OCI-LY3 (cell line): Measurements from ENCODE around the gene IMPACT.

Experiments
- EZH2phosphoT487 ChIP-seq: fragments of 200-600 bp; shearing (Covaris generic); IDR thresholded peaks from 2 replicates; pipeline ENCODE4 v1.6.1; 2018; ENCODE audit warnings: antibody characterized with exemption, mixed run types, low read depth
- TF ChIP-seq, protein P1 (sequence below): fragments of 200-600, 300-600 bp; sonication (generic); IDR thresholded peaks from 2 replicates; pipeline ENCODE4 v1.5.1; 2014; ENCODE audit warnings: antibody characterized with exemption, low read length, low read depth

DNA sequence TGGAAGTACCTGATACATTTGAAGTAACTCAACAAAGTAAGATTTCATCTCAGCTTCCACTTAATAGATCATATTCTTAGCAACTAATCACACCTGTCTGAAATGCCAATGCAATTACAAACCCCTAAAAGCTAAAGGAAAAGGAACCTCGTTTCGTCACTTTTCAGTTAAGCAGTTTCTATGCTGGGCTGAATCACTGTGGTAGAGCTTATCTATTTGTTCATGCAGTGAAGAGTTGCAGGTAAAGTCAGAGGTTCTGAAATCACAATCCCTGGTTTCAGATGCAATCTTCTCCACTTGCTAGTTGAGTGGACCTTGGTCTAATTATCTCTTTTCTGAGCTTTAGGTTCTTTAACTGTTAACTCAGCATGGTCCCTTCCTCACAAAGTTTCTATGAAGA, 40.3 kb downstream of the IMPACT start:
- TF ChIP-seq EZH2phosphoT487 = no peak
- TF ChIP-seq, protein P1, sequence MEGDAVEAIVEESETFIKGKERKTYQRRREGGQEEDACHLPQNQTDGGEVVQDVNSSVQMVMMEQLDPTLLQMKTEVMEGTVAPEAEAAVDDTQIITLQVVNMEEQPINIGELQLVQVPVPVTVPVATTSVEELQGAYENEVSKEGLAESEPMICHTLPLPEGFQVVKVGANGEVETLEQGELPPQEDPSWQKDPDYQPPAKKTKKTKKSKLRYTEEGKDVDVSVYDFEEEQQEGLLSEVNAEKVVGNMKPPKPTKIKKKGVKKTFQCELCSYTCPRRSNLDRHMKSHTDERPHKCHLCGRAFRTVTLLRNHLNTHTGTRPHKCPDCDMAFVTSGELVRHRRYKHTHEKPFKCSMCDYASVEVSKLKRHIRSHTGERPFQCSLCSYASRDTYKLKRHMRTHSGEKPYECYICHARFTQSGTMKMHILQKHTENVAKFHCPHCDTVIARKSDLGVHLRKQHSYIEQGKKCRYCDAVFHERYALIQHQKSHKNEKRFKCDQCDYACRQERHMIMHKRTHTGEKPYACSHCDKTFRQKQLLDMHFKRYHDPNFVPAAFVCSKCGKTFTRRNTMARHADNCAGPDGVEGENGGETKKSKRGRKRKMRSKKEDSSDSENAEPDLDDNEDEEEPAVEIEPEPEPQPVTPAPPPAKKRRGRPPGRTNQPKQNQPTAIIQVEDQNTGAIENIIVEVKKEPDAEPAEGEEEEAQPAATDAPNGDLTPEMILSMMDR = no peak
